Transverse colon (tissue), 4 donors: ENCODE results near the gene HINT2. TPM values are rescaled to one million over a fixed set of nuclear protein-coding genes. Genes with fewer than 3 reads are reported as not detected.
A peak's percentile ranks its signal among the peaks of the same experiment; 100 is the strongest.

Experiments
- DNase-seq: peaks from one replicate; pipeline ENCODE4 v3.0.0-alpha.2; 2019
- H3K27ac ChIP-seq, 4 donors: fragments of 200-600 bp; sonication (generic); 2 replicates each; pipeline ENCODE4 v1.5.1; 2016 to 2018; ENCODE audit warnings: inconsistent platforms in 4 of 4
- H3K27me3 ChIP-seq: fragments of 200-600 bp; sonication (generic); 2 replicates; pipeline ENCODE4 v1.5.1; 2017; ENCODE audit warnings: inconsistent platforms
- H3K36me3 ChIP-seq, 4 donors: fragments of 200-600 bp; sonication (generic); 2 replicates each; pipeline ENCODE4 v1.5.1; 2017 to 2019; ENCODE audit warnings: inconsistent platforms in 4 of 4
- H3K4me1 ChIP-seq, 4 donors: fragments of 200-600 bp; sonication (generic); 2 replicates each; pipeline ENCODE4 v1.5.1; 2017 to 2020; ENCODE audit warnings: inconsistent platforms in 4 of 4
- H3K4me3 ChIP-seq, 4 donors: fragments of 200-600 bp; sonication (generic); 1 replicate in 1 of 4; 2 replicates in 3 of 4; pipeline versions ENCODE4 v1.5.1 to v1.6.1; 2017 to 2019; ENCODE audit warnings: inconsistent platforms in 4 of 4
- H3K9me3 ChIP-seq, 2 donors: fragments of 200-600 bp; sonication (generic); 2 replicates each; pipeline ENCODE4 v1.5.1; 2017 to 2019; ENCODE audit warnings: inconsistent platforms in 2 of 2
- CTCF ChIP-seq, 5 experiments: fragments of 200-600 bp in 3 of 5; fragments of 450-650 bp in 2 of 5; sonication (generic) in 3 of 5; IDR thresholded peaks; 1 replicate in 2 of 5; 2 replicates in 3 of 5; pipeline ENCODE4 v1.5.1; 2016 to 2017; ENCODE audit warnings: antibody characterized with exemption in 5 of 5, inconsistent platforms in 3 of 5, mild to moderate bottlenecking in 2 of 5, moderate library complexity in 1 of 5
- EP300 ChIP-seq: sonication (generic); formaldehyde crosslinking; IDR thresholded peaks from one replicate; pipeline ENCODE4 v1.6.1; 2017; ENCODE audit warnings: antibody characterized with exemption, low read depth
- POLR2A ChIP-seq: fragments of 450-650 bp; IDR thresholded peaks from one replicate; pipeline ENCODE4 v1.6.1; 2016; ENCODE audit warnings: antibody characterized with exemption, mild to moderate bottlenecking, moderate library complexity
- POLR2AphosphoS5 ChIP-seq, 3 donors: sonication (generic); formaldehyde crosslinking; IDR thresholded peaks; one replicate each; pipeline ENCODE4 v1.6.1; 2016; ENCODE audit warnings: antibody characterized with exemption in 3 of 3
- WGBS, 2 donors: methylation state at CpG; one replicate each; pipeline ENCODE4 v1.1.5; 2018; ENCODE audit warnings: low coverage in 1 of 2; 5-methylcytosine and 5-hydroxymethylcytosine counted together
- in situ Hi-C, 4 donors: fragments of 200-750 bp; cut with MboI; loops; one replicate each; pipeline versions ENCODE4 v1.15.0 to v1.15.1; 2017; ENCODE audit warnings: low sequenced_read_pairs in 3 of 4, low pct_ligation_motif_present in 1 of 4, low pct_unique_long_range_greater_than_20kb in 1 of 4
- intact Hi-C: fragments of 100-400 bp; cut with DNase I; formaldehyde crosslinking; loops from one replicate; pipeline ENCODE4 v1.15.1; 2023; ENCODE audit warnings: low total_unique reads
- total RNA-seq, 4 donors: library from RNA; depleted of rRNA; stranded (reverse); fragments of >200 nt; gene quantifications; one replicate each; pipeline ENCODE4 v1.1.0, GENCODE V29; 2016

HINT2 gene
- total RNA-seq, 4 donors from 2014 or later, result 16.8 to 58.0 (median 38.9) TPM

GRCh38 chr9:35818341-35818740 lies 3.5 kb upstream of the HINT2 start:
- WGBS, 2 donors, result 82% methylated on average over 3 of the region's 3 CpGs; no CpG with 5 or more reads in 1 of the 2 donors
- intact Hi-C loops (no loop called here), in situ Hi-C loops (loop anchor here in 1 of 4 donors (10.0 kb wide), 1 partner anchor 84 kb away; the partner anchor contains the start of genes CREB3 and TLN1)
- no peak for TF ChIP-seq CTCF (IDR thresholded peaks at IDR 0.05)
- no peak for TF ChIP-seq POLR2AphosphoS5 (IDR thresholded peaks at IDR 0.05)
- TF ChIP-seq EP300, result no peak
- TF ChIP-seq POLR2A, result no peak
- Histone ChIP-seq H3K36me3 (no peaks in the 10 kb centered on the region), H3K4me3 (no peak overlapping the region), H3K27ac (no peak overlapping the region), H3K4me1 (peaks cover 9 to 16% (median 11%) of the 10 kb centered on the region in 4 donors), H3K27me3 (no peaks in the 10 kb centered on the region), H3K9me3 (no peaks in the 10 kb centered on the region)
- no peak for DNase-seq

GRCh38 chr9:35816708-35817107 lies 1.9 kb upstream of the HINT2 start:
- Histone ChIP-seq H3K36me3 (no peaks in the 10 kb centered on the region), H3K9me3 (no peaks in the 10 kb centered on the region), H3K4me3 (no peak overlapping the region), H3K27ac (no peak overlapping the region), H3K4me1 (peaks cover 12 to 30% (median 24%) of the 10 kb centered on the region in 4 donors), H3K27me3 (no peaks in the 10 kb centered on the region)
- intact Hi-C loops, result no loop called here
- TF ChIP-seq POLR2AphosphoS5 (IDR thresholded peaks at IDR 0.05), result no peak
- TF ChIP-seq POLR2A, result no peak
- no peak for TF ChIP-seq CTCF (IDR thresholded peaks at IDR 0.05)
- in situ Hi-C loops, result loop anchor here in 1 of 4 donors (10.0 kb wide), 1 partner anchor 82 kb away; the partner anchor contains the start of genes CREB3 and TLN1
- 80 to 82% methylated on average over 1 of the region's 1 CpG for WGBS, 2 donors
- DNase-seq, result no peak

GRCh38 chr9:35814106-35814840 lies 569 bp downstream of the HINT2 start:
- Histone ChIP-seq H3K27ac (peak overlapping the region; percentile 100), H3K27me3 (no peaks in the 10 kb centered on the region), H3K36me3 (no peaks in the 10 kb centered on the region), H3K4me3 (peak overlapping the region; percentile 74 to 100 (median 90)), H3K9me3 (no peaks in the 10 kb centered on the region), H3K4me1 (peaks cover 21 to 38% (median 30%) of the 10 kb centered on the region in 4 donors)
- WGBS, 2 donors, result 5 to 16% methylated on average over 4 to 28 of the region's 29 CpGs
- TF ChIP-seq CTCF (IDR thresholded peaks at IDR 0.05) (peak; percentile 16 to 48 (median 29)), POLR2A (no peak), POLR2AphosphoS5 (IDR thresholded peaks at IDR 0.05) (peak; percentile 23 to 87 (median 42))
- intact Hi-C loops (no loop called here), in situ Hi-C loops (loop anchor here in 1 of 4 donors (10.0 kb wide), 1 partner anchor 79 kb away; the partner anchor contains the start of genes CREB3 and TLN1)
- DNase-seq, result peak; percentile 75

GRCh38 chr9:35813434-35814105 lies 1.3 kb downstream of the HINT2 start:
- no peak for DNase-seq
- no peaks in the 10 kb centered on the region for H3K36me3 ChIP-seq
- no peaks in the 10 kb centered on the region for H3K9me3 ChIP-seq
- TF ChIP-seq CTCF (IDR thresholded peaks at IDR 0.05) (peak in 1 of 5 experiments; percentile 36), POLR2A (no peak)
- 58 to 66% methylated on average over 3 to 10 of the region's 10 CpGs for WGBS, 2 donors
- H3K4me1 ChIP-seq, result peaks cover 21 to 38% (median 30%) of the 10 kb centered on the region in 4 donors
- no peak overlapping the region for H3K4me3 ChIP-seq
- peak overlapping the region; percentile 100 for H3K27ac ChIP-seq
- no peaks in the 10 kb centered on the region for H3K27me3 ChIP-seq
- in situ Hi-C loops (loop anchor here in 1 of 4 donors (10.0 kb wide), 1 partner anchor 79 kb away; the partner anchor contains the start of genes CREB3 and TLN1), intact Hi-C loops (no loop called here)
